SK-N-SH treated with all-trans-retinoic acid at 6 μM for 48 hours (cell line): Measurements from ENCODE around the gene ETDC.
"Not testable (repeated sequence)": the region's sequence is repeated elsewhere in the genome, so short reads cannot be mapped to it uniquely, and the experiment has no call there.

Experiments used
- ATAC-seq: fragments of 200-7000 bp; cut with Tn5 transposase; 3 replicates; pipeline ENCODE4 v1.9.1; 2020; ENCODE audit warnings: mild to moderate bottlenecking, moderate library complexity
- ARNTL ChIP-seq: fragments of 450-650 bp; formaldehyde crosslinking; IDR thresholded peaks from 2 replicates; pipeline ENCODE4 v1.5.0; 2020; ENCODE audit warnings: low read depth, mild to moderate bottlenecking, moderate library complexity, borderline replicate concordance
- BACH2 ChIP-seq: fragments of 250-450 bp; sonication (Bioruptor Pico); IDR thresholded peaks from 2 replicates; pipeline ENCODE4 v1.9.0; 2021; ENCODE audit warnings: mild to moderate bottlenecking, borderline replicate concordance
- CSDC2 ChIP-seq: fragments of 250-450 bp; sonication (Bioruptor Pico); IDR thresholded peaks from 2 replicates; pipeline ENCODE4 v1.5.0; 2020; ENCODE audit warnings: mild to moderate bottlenecking, moderate library complexity
- ISL1 ChIP-seq: fragments of 250-450 bp; sonication (Bioruptor Pico); IDR thresholded peaks from 2 replicates; pipeline ENCODE4 v2.1.2; 2022; ENCODE audit warnings: mild to moderate bottlenecking, moderate library complexity
- OSR1 ChIP-seq: fragments of 250-450 bp; sonication (Bioruptor Pico); IDR thresholded peaks from 2 replicates; pipeline ENCODE4 v1.8.0; 2022; ENCODE audit warnings: moderate library complexity, mild to moderate bottlenecking, inconsistent platforms
- PPARA ChIP-seq: fragments of 250-450 bp; sonication (Bioruptor Pico); IDR thresholded peaks from 2 replicates; pipeline ENCODE4 v1.5.0; 2020; ENCODE audit warnings: mild to moderate bottlenecking, borderline replicate concordance
- TCF4 ChIP-seq: fragments of 250-450 bp; sonication (Bioruptor Pico); IDR thresholded peaks from 2 replicates; pipeline ENCODE4 v1.8.0; 2021; ENCODE audit warnings: mild to moderate bottlenecking, moderate library complexity, borderline replicate concordance
- TOX ChIP-seq: fragments of 250-450 bp; sonication (Bioruptor Pico); IDR thresholded peaks from 2 replicates; pipeline ENCODE4 v1.8.0; 2021; ENCODE audit warnings: mild to moderate bottlenecking, moderate library complexity, borderline replicate concordance
- ZFP3 ChIP-seq: fragments of 250-450 bp; sonication (Bioruptor Pico); IDR thresholded peaks from 2 replicates; pipeline ENCODE4 v1.5.0; 2020; ENCODE audit warnings: mild to moderate bottlenecking, moderate library complexity
- ZFP30 ChIP-seq: fragments of 450-650 bp; formaldehyde crosslinking; IDR thresholded peaks from 2 replicates; pipeline ENCODE4 v1.5.0; 2022; ENCODE audit warnings: mild to moderate bottlenecking, moderate library complexity
- ZNF565 ChIP-seq: fragments of 450-650 bp; formaldehyde crosslinking; conservative IDR thresholded peaks from 2 replicates; pipeline ENCODE4 v1.5.0; 2020; ENCODE audit warnings: low read depth, mild to moderate bottlenecking, moderate library complexity
- ZNF70 ChIP-seq: fragments of 450-650 bp; formaldehyde crosslinking; IDR thresholded peaks from 2 replicates; pipeline ENCODE4 v1.5.0; 2020; ENCODE audit warnings: mild to moderate bottlenecking, moderate library complexity
- ZNF8 ChIP-seq: fragments of 450-650 bp; formaldehyde crosslinking; IDR thresholded peaks from 2 replicates; pipeline ENCODE4 v1.5.0; 2020; ENCODE audit warnings: mild to moderate bottlenecking, moderate library complexity
- TF ChIP-seq, protein P1 (sequence below): fragments of 250-450 bp; sonication (Bioruptor Pico); IDR thresholded peaks from 2 replicates; pipeline ENCODE4 v1.5.1; 2021; ENCODE audit warnings: mild to moderate bottlenecking, moderate library complexity
- TF ChIP-seq, protein P2 (sequence below): fragments of 250-450 bp; sonication (Bioruptor Pico); IDR thresholded peaks from 2 replicates; pipeline ENCODE4 v1.8.0; 2021; ENCODE audit warnings: low read depth, mild to moderate bottlenecking, moderate library complexity, borderline replicate concordance
- TF ChIP-seq, protein P3 (sequence below): fragments of 250-450 bp; sonication (Bioruptor Pico); IDR thresholded peaks from 2 replicates; pipeline ENCODE4 v1.5.0; 2020; ENCODE audit warnings: mild to moderate bottlenecking, moderate library complexity
- TF ChIP-seq, protein P4 (sequence below): fragments of 250-450 bp; sonication (Bioruptor Pico); IDR thresholded peaks from 2 replicates; pipeline ENCODE4 v1.5.1; 2020; ENCODE audit warnings: low read depth, mild to moderate bottlenecking, moderate library complexity
- TF ChIP-seq, protein P5 (sequence below): fragments of 250-450 bp; sonication (Bioruptor Pico); IDR thresholded peaks from 2 replicates; pipeline ENCODE4 v1.8.0; 2020; ENCODE audit warnings: mild to moderate bottlenecking, moderate library complexity, borderline replicate concordance

Gene ETDC

DNA sequence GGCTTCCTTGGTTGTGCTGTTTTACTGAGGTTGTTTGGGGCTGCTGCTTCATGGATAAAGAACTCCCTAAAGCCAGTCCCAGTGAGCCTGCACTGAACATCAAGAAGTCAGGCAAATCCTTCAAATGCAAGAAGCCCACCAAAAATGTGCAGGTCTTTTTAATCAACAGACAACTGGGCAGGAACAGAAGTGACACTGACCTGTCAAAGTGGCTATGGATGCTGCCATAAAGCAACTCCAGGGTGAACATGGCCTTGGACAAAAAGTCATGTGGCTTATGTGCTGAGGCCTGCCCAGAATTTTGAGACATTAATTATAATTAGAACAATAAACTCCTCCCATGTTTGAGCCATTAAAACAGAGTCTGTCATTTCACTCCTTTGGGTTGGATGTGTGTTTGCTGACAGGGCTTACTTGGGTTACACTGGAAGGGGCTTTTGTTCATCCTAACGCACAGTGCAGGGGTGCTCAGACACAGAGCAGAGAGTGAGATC is at the start of gene ETDC:
Gene ETDC, plus strand, starts transcription at position 51 of the 494 bp plus-strand sequence. Its CDS starts 0 bp downstream, at position 51.
- no peak for TF ChIP-seq OSR1 (CRISPR knock-in tag)
- TF ChIP-seq ZNF70 (CRISPR knock-in tag): no peak
- TF ChIP-seq, protein P1, sequence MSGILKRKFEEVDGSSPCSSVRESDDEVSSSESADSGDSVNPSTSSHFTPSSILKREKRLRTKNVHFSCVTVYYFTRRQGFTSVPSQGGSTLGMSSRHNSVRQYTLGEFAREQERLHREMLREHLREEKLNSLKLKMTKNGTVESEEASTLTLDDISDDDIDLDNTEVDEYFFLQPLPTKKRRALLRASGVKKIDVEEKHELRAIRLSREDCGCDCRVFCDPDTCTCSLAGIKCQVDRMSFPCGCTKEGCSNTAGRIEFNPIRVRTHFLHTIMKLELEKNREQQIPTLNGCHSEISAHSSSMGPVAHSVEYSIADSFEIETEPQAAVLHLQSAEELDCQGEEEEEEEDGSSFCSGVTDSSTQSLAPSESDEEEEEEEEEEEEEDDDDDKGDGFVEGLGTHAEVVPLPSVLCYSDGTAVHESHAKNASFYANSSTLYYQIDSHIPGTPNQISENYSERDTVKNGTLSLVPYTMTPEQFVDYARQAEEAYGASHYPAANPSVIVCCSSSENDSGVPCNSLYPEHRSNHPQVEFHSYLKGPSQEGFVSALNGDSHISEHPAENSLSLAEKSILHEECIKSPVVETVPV (CRISPR knock-in tag): no peak
- TF ChIP-seq PPARA (CRISPR knock-in tag): no peak
- TF ChIP-seq ARNTL (CRISPR knock-in tag): no peak
- TF ChIP-seq ZFP30: no peak
- TF ChIP-seq TOX (CRISPR knock-in tag): no peak
- no peak for ATAC-seq

DNA sequence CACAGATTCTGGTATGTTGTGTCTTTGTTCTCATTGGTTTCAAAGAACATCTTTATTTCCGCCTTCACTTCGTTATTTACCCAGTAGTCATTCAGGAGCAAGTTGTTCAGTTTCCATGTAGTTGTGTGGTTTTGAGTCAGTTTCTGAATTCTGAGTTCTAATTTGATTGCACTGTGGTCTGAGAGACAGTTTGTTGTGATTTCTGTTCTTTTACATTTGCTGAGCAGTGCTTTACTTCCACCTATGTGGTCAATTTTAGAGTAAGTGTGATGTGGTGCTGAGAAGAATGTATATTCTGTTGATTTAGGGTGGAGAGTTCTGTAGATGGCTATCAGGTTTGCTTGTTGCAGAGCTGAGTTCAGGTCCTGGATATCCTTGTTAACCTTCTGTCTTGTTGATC is 48.3 kb upstream of the ETDC start:
- not testable (repeated sequence) for ATAC-seq

DNA sequence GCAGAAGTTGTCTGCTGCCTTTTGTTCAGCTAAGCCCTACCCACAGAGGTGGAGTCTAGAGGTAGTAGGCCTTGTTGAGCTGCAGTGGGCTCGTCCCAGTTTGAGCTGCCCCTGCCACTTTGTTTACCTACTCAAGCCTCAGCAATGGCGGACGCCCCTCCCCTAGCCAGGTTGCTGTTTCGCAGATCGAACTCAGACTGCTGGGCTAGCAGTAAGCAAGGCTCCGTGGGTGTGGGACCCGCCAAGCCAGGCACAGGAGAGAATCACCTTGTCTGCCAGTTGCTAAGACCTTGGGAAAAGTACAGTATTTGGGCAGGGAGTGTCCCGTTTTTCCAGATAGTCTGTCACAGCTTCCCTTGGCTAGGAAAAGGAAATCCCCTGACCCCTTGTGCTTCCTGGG is 45.9 kb upstream of the ETDC start:
- not testable (repeated sequence) for ATAC-seq

DNA sequence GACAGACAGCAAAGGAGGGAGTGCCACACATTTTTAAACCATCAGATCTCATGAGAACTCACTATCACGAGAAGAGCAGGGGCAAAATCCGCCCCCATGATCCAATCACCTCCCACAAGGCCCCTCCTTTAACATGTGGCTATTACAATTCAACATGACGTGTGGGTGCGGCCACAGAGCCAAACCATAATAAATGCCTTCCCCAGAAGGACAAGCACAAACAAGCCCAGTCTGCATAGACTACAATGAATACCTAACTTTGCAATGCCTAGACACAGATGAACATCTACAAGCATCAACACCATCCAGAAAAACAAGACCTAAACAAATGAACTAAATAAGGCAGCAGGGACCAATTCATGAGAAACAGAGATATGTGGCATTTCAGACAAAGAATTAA is 45.1 kb upstream of the ETDC start:
- no peak for TF ChIP-seq TOX (CRISPR knock-in tag)
- no peak for TF ChIP-seq ARNTL (CRISPR knock-in tag)
- no peak for TF ChIP-seq ZFP3 (CRISPR knock-in tag)
- TF ChIP-seq ZNF70 (CRISPR knock-in tag): no peak
- TF ChIP-seq ISL1 (CRISPR knock-in tag): no peak
- TF ChIP-seq, protein P1 (CRISPR knock-in tag): no peak
- TF ChIP-seq, protein P2, sequence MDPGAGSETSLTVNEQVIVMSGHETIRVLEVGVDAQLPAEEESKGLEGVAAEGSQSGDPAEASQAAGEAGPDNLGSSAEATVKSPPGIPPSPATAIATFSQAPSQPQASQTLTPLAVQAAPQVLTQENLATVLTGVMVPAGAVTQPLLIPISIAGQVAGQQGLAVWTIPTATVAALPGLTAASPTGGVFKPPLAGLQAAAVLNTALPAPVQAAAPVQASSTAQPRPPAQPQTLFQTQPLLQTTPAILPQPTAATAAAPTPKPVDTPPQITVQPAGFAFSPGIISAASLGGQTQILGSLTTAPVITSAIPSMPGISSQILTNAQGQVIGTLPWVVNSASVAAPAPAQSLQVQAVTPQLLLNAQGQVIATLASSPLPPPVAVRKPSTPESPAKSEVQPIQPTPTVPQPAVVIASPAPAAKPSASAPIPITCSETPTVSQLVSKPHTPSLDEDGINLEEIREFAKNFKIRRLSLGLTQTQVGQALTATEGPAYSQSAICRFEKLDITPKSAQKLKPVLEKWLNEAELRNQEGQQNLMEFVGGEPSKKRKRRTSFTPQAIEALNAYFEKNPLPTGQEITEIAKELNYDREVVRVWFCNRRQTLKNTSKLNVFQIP (CRISPR knock-in tag): no peak
- no peak for TF ChIP-seq ZNF565
- TF ChIP-seq, protein P3, sequence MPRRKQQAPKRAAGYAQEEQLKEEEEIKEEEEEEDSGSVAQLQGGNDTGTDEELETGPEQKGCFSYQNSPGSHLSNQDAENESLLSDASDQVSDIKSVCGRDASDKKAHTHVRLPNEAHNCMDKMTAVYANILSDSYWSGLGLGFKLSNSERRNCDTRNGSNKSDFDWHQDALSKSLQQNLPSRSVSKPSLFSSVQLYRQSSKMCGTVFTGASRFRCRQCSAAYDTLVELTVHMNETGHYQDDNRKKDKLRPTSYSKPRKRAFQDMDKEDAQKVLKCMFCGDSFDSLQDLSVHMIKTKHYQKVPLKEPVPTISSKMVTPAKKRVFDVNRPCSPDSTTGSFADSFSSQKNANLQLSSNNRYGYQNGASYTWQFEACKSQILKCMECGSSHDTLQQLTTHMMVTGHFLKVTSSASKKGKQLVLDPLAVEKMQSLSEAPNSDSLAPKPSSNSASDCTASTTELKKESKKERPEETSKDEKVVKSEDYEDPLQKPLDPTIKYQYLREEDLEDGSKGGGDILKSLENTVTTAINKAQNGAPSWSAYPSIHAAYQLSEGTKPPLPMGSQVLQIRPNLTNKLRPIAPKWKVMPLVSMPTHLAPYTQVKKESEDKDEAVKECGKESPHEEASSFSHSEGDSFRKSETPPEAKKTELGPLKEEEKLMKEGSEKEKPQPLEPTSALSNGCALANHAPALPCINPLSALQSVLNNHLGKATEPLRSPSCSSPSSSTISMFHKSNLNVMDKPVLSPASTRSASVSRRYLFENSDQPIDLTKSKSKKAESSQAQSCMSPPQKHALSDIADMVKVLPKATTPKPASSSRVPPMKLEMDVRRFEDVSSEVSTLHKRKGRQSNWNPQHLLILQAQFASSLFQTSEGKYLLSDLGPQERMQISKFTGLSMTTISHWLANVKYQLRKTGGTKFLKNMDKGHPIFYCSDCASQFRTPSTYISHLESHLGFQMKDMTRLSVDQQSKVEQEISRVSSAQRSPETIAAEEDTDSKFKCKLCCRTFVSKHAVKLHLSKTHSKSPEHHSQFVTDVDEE (CRISPR knock-in tag): no peak
- TF ChIP-seq CSDC2 (CRISPR knock-in tag): no peak
- TF ChIP-seq, protein P4, sequence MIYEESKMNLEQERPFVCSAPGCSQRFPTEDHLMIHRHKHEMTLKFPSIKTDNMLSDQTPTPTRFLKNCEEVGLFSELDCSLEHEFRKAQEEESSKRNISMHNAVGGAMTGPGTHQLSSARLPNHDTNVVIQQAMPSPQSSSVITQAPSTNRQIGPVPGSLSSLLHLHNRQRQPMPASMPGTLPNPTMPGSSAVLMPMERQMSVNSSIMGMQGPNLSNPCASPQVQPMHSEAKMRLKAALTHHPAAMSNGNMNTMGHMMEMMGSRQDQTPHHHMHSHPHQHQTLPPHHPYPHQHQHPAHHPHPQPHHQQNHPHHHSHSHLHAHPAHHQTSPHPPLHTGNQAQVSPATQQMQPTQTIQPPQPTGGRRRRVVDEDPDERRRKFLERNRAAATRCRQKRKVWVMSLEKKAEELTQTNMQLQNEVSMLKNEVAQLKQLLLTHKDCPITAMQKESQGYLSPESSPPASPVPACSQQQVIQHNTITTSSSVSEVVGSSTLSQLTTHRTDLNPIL (CRISPR knock-in tag): no peak
- no peak for TF ChIP-seq OSR1 (CRISPR knock-in tag)
- TF ChIP-seq PPARA (CRISPR knock-in tag): no peak
- no peak for TF ChIP-seq ZNF8
- no peak for TF ChIP-seq TCF4 (CRISPR knock-in tag)
- no peak for ATAC-seq

DNA sequence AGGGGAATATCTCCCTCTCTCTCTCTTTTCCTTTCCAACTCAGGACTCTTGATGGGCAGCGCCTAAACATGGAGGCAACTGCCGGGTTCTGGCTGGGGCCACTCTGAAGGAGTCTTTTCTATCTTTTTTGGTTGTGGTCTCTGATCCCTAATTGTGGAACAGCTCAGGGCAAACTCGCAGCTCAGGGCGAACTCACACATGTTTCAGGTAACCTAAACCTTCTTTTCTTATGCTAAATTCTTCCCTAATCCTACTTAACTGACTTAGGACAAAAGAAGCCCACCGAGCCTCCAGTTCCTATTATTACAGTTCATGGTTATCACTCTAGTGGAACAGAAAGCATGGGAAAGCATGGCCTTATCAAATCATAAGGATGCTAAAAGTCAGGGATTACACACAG is 36.1 kb upstream of the ETDC start:
- TF ChIP-seq, protein P4 (CRISPR knock-in tag): no peak
- TF ChIP-seq, protein P3 (CRISPR knock-in tag): no peak
- TF ChIP-seq ZFP30 (no peak), CSDC2 (CRISPR knock-in tag) (no peak), BACH2 (CRISPR knock-in tag) (no peak)
- TF ChIP-seq, protein P5, sequence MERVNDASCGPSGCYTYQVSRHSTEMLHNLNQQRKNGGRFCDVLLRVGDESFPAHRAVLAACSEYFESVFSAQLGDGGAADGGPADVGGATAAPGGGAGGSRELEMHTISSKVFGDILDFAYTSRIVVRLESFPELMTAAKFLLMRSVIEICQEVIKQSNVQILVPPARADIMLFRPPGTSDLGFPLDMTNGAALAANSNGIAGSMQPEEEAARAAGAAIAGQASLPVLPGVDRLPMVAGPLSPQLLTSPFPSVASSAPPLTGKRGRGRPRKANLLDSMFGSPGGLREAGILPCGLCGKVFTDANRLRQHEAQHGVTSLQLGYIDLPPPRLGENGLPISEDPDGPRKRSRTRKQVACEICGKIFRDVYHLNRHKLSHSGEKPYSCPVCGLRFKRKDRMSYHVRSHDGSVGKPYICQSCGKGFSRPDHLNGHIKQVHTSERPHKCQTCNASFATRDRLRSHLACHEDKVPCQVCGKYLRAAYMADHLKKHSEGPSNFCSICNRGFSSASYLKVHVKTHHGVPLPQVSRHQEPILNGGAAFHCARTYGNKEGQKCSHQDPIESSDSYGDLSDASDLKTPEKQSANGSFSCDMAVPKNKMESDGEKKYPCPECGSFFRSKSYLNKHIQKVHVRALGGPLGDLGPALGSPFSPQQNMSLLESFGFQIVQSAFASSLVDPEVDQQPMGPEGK: no peak
- TF ChIP-seq, all 23 proteins: peak for 0
- ATAC-seq: no peak
